ENCODE measurements around the gene INPP5F.

The INPP5F gene

DNA sequence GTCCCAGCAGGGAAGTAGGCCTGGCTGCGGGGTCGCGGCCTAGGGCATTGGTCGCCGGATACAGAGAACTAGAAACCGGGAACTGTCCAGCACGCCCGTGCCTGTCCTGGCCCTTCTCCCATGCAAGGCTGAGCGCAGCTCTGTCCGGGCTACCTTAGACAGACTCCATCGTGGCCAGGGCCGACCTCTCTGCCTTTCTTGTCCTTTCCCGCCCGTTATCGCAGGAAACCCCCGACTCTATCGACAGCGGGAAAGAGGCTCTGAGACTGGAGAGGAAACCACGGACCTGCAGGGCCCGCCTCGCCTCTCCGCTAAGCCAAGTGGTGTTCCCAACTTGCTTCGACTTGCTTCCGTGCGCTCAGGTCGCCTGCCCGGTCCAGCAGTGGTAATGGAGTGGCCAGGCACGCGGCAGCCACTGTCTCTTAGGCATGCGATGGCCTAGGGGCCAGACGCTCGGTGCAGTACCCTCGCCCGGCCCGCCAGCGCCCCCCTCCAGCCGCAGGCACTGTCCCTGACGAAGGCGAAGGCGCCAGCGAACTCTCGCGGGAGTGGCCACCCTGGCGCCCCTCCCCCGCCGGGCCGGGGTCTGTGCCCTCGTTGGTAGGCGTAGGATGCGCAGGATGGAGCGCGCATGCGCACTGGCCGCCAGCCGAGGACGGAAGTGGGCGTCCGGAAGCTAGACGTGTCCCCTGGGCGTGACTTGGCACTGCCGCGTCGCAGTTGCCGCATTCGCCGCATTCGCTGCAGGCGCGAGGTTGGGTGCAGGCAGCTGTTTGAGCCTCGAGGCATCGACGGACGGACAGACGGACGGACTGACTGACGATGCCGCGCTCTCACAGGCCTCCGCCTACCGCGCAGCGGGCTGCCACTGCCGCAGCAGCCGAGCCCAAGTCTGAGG, 92.4 kb downstream of the INPP5F start:
- no peak for DNase-seq (ENCODE audit: low spot score)

- no peak for DNase-seq (ENCODE audit: low spot score)
Observed at GRCh38 chr10:119818889-119819270, 93.0 kb downstream of the INPP5F start.

- DNase-seq (ENCODE audit: low spot score): no peak
Observed at GRCh38 chr10:119821182-119821581, 95.3 kb downstream of the INPP5F start.

GRCh38 chr10:119824299-119824698, 98.4 kb downstream of the INPP5F start:
- DNase-seq (ENCODE audit: low spot score): no peak

DNA sequence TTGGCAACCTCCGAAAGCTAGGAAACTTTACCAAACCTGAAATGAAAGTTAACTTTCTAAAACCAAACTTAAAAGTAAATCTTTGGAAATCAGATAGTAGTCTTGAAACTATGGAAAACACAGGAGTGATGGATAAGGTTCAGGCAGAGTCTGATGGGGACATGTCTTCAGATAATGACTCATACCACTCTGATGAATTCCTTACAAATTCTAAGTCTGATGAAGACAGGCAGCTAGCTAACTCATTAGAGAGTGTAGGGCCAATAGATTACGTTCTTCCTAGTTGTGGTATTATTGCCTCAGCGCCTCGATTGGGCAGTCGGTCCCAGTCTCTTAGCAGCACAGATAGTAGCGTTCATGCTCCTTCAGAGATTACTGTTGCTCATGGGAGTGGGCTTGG, 100.9 kb downstream of the INPP5F start:
- DNase-seq (ENCODE audit: low spot score): no peak

GRCh38 chr10:119827430-119827829, 101.6 kb downstream of the INPP5F start:
- DNase-seq (ENCODE audit: low spot score): no peak

- DNase-seq (ENCODE audit: low spot score): no peak
Observed at GRCh38 chr10:119829429-119829828, 103.6 kb downstream of the INPP5F start.

DNA sequence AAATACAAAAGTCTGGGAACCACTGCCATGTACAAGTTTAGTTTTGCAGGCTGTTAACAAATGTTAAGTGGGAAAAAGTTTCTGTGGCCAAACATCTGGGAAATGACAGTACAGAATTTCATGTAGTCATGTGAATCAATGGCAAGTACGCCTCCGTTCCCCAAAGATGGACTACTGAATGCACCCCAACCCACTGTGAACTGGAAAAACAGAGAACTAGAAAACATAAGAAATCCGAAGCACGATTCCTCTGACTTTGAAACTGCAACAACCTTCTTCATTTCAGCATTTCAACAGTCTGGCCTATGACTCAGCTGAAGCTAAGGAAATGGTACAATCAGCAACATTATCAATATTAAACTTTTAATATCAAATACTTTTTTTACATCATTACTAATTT, 105.0 kb downstream of the INPP5F start:
- DNase-seq (ENCODE audit: low spot score): no peak

- DNase-seq (ENCODE audit: low spot score): peak; percentile 70
Observed at GRCh38 chr10:119831656-119832055, 105.8 kb downstream of the INPP5F start.

- no peak for DNase-seq (ENCODE audit: low spot score)
Observed at GRCh38 chr10:119832951-119833350, 107.1 kb downstream of the INPP5F start.

GRCh38 chr10:119834188-119834587, 108.3 kb downstream of the INPP5F start:
- no peak for DNase-seq (ENCODE audit: low spot score)

DNA sequence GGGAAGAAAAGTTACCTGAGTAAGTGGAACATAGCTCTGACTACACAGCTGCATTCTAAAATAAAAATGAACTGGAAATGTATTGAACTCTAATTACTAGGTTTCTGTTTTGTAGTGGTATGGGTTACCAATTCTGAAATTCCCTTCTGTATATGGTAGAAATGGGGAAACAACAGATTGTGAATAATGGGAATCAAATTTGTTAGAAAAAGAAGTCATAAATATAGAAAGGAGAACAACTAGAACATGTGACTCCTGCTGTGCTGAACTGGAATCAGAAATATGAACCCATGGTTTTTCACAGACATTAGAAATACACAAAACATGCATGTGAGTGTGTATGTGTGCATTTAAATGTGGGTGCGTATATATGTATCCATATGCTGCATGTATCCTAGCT, 119.8 kb downstream of the INPP5F start:
- DNase-seq (ENCODE audit: low spot score): no peak

GRCh38 chr10:119849031-119849789, 123.4 kb downstream of the INPP5F start:
- DNase-seq (ENCODE audit: low spot score): no peak

- DNase-seq (ENCODE audit: low spot score): no peak
Observed at GRCh38 chr10:119849944-119850343, 124.1 kb downstream of the INPP5F start.

DNA sequence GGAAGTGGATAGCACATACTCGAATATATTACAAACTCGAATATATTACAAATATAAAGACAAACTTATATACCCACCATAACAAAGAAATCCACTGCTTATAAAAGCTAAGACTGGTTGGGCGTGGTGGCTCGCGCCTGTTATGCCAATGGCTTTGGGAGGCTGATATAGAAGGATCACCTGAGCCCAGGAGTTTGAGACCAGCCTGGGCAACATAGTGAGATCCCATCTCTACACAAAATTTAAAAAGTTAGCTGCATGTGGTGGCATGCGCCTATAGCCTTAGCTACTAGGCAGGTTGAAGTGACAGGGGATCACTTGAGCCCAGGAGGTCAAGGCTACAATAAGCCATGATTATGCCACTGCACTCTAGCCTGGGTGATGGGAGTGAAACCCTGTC, 126.4 kb downstream of the INPP5F start:
- no peak for DNase-seq (ENCODE audit: low spot score)

- DNase-seq (ENCODE audit: low spot score): no peak
Observed at GRCh38 chr10:119852822-119853221, 127.0 kb downstream of the INPP5F start.

GRCh38 chr10:119853574-119853973, 127.7 kb downstream of the INPP5F start:
- DNase-seq (ENCODE audit: low spot score): no peak

DNA sequence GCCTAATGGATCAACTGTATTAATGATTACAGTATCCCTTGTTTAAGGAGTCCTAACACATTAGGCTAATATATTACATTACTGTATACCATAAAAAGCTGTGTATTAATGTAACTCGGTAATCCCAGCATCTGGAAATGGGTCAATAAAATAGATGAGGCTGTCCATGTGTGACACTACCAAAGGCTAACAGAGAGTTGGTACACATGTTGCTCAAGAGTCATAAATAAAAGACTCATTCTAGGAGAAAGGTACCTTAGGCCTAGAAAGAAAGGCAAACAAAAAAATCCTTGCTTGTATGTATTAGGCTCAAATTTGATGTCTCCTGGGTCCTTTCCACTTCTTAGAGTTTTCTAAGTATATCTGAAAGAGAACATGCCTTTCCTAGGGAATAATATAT, 132.2 kb downstream of the INPP5F start:
- DNase-seq (ENCODE audit: low spot score): no peak

DNA sequence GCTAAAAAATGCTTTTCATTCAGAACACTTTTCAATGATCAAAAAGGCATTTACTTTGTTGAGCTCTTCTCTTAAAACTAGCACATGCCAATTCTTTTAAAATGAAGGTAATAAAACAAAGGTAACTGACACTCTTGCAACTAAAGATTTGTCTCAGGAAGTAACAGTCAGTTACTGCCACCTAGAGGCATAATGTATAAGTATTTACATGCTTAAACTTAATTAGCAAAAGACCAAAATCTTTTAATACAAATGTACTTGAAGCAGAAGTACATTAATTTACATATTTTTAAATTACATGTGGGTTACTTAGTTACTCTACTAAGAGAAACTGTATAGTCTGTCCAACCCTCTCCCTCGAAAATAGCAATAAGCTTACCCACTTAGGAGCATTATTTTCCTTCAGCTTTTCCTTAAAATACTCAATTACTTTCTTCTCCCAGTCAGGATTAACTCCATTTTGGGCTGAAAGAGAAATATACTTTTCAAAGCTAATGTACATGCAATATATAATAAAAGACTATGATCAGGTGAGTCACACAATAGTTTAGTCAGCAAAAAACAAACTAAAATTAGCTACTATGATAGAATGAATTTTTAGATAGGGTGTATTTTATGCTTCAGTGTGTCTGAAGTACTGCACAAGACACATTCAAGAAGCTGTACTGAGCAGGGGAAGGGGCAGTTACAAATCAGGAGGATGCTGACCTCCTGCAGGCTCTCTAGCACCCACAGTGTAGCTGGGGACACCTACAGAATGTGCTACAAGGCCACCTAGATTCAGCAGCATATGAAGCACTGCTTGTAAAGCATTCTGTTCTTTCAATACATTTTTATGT, 133.8 kb downstream of the INPP5F start:
- no peak for DNase-seq (ENCODE audit: low spot score)

DNA sequence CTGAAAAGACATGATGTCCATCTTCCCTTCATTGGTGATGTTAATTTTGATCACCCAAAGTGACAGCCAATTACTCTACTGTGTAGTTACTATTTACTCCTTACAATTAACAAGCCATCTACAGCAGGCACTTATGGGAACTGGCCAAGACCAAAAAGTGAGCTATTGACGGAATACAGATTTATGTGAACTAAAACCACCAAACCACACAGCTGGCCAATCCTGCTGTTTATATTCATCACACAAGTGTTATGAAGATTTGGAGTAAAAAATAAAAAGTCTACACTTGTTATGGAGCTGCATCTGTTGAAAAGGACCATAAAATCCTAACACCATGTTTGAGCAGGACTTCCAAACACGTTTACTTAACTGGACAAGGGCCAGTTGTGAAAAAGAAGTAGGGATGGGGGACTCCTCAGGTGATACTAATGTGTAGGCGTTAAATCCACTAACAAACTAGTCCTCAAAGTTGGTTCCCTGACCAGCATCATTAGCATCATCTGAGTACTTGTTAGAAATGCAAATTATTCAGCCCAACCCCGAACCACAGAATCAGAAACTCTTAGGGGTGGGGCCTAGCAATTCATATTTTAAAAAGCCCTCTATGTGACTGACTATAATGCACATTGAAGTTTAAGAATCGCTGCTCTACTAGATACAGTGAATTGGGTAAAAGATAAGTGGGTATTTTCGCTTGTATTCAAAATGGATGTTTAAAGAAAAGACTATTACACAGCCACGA, 135.2 kb downstream of the INPP5F start:
- DNase-seq (ENCODE audit: low spot score): no peak

DNA sequence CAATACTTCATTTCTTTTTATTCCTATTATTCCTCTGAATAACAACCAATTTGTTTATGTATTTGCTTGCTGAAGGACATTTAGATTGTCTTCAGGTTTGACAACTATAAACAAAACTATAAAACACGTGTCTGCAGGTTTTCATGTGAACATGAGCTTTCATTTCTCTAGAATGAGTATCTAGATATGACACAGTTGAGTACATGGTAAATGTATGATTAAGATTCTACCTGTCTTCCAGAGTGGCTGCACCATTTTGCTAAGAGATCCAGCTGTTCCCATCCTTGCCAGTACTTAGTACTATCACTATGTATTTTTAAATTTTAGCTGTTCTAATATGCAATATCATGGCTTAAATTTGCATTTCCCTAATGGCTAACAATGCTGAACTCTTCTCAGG, 136.7 kb downstream of the INPP5F start:
- no peak for DNase-seq (ENCODE audit: low spot score)

Data from COLO829 (cell line).